ENCODE results near the gene VASN.

Gene VASN

DNA sequence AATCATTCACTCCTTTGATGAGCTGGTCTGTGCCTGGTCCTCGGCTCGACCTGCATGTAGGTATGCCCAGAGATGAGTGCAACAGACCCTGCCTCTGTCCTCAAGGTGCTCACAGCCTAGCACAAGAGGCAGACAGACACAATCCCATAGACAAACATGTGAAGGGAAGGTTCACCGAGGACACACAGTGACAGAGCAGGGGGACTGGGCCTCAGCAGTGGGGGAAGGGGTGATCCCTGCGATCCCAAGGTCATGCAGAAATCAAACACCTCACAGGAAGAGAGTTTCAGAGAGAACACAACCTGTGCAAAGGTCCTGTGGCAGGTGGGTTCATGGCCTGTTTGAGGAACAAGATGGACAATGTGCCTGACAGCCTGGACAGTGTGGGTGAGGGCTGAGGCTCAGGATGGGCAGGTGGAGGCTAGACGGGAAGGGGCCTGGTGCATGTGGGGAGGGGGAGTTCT is 4.2 kb upstream of the VASN start:
- Mint-ChIP-seq H3K27ac (no peak overlapping the region), H3K27me3 (ENCODE audit: low read depth) (no peaks in the 10 kb centered on the region), H3K4me3 (no peak overlapping the region), H3K4me1 (ENCODE audit: low read depth) (no peaks in the 10 kb centered on the region), H3K36me3 (ENCODE audit: low read depth) (peaks cover 14% of the 10 kb centered on the region), H3K9me3 (no peaks in the 10 kb centered on the region)
- no peak for DNase-seq (ENCODE audit: low spot score)

DNA sequence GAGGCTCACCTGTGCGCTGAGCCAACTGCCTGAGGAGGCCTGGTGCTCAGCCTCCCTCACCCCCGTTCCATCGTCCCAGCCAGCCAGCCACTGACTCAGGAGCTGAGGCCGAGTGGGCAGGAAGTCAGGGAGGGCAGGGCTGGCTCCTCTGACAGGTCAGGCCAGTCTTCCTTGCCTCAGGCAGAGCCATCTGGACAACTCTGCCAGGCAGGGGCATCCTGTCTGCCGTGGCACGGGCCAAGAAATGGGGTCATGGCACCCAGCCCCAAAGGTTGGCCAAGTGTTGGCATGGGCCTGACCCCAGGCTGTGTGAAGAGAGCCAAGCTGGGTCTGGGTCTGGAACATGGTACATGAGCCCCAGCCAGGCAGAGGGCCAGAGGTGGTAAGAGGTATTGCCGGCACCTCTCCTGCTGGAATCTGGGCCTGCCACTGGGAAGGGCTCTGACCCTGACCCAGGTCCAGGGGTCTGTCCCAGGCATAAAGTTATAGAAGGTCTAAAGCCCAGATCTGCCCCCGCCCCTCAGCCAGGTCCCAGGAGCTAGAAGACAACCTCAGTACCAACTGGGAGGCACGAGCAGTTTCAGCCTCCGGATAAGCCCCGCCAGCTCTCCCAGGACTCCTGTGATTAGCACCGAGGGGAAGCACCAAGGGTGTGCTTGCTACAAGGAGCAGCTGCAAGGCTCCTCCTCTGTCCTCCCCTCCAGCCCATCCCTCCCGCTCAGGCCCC is 2.5 kb upstream of the VASN start:
- Mint-ChIP-seq H3K4me3 (no peak overlapping the region), H3K27ac (peak overlapping the region; percentile 62), H3K36me3 (ENCODE audit: low read depth) (peaks cover 5% of the 10 kb centered on the region), H3K9me3 (no peaks in the 10 kb centered on the region), H3K27me3 (ENCODE audit: low read depth) (no peaks in the 10 kb centered on the region), H3K4me1 (ENCODE audit: low read depth) (no peaks in the 10 kb centered on the region)
- no peak for DNase-seq (ENCODE audit: low spot score)

DNA sequence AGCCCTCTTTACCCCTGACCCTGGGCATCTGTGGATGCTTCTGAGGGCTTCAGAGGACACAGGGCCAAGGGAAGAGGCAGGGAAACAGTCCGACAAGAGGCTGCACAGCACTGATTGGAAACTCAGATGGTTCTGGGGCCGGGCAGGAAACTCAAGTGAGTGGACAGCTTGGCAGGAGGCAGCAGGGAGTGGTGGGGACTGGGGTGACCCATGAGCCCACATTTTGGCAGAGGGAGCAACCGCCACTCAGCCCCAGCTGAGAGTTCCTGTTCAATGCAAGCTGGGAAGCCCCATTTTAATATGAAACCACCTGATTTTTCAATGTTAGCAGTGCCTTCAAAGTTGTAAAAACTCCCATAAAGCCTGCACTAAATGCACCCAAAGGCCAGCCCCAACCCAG is 1.5 kb upstream of the VASN start:
- Mint-ChIP-seq H3K36me3 (ENCODE audit: low read depth) (peaks cover 5% of the 10 kb centered on the region), H3K4me1 (ENCODE audit: low read depth) (no peaks in the 10 kb centered on the region), H3K27me3 (ENCODE audit: low read depth) (no peaks in the 10 kb centered on the region), H3K27ac (no peak overlapping the region), H3K9me3 (no peaks in the 10 kb centered on the region), H3K4me3 (no peak overlapping the region)
- DNase-seq (ENCODE audit: low spot score) = no peak

- H3K27me3 Mint-ChIP-seq (ENCODE audit: low read depth) = no peaks in the 10 kb centered on the region
- H3K4me3 Mint-ChIP-seq = no peak overlapping the region
- no peaks in the 10 kb centered on the region for H3K9me3 Mint-ChIP-seq
- peaks cover 8% of the 10 kb centered on the region for H3K36me3 Mint-ChIP-seq (ENCODE audit: low read depth)
- H3K4me1 Mint-ChIP-seq (ENCODE audit: low read depth) = no peaks in the 10 kb centered on the region
- no peak for DNase-seq (ENCODE audit: low spot score)
- H3K27ac Mint-ChIP-seq = no peak overlapping the region
Observed at GRCh38 chr16:4370570-4371356, 885 bp upstream of the VASN start.

GRCh38 chr16:4372001-4372577 is 441 bp downstream of the VASN start:
- no peaks in the 10 kb centered on the region for H3K9me3 Mint-ChIP-seq
- no peaks in the 10 kb centered on the region for H3K4me1 Mint-ChIP-seq (ENCODE audit: low read depth)
- peak; percentile 16 for DNase-seq (ENCODE audit: low spot score)
- no peak overlapping the region for H3K27ac Mint-ChIP-seq
- peaks cover 11% of the 10 kb centered on the region for H3K36me3 Mint-ChIP-seq (ENCODE audit: low read depth)
- no peaks in the 10 kb centered on the region for H3K27me3 Mint-ChIP-seq (ENCODE audit: low read depth)
- peak overlapping the region; percentile 59 for H3K4me3 Mint-ChIP-seq

DNA sequence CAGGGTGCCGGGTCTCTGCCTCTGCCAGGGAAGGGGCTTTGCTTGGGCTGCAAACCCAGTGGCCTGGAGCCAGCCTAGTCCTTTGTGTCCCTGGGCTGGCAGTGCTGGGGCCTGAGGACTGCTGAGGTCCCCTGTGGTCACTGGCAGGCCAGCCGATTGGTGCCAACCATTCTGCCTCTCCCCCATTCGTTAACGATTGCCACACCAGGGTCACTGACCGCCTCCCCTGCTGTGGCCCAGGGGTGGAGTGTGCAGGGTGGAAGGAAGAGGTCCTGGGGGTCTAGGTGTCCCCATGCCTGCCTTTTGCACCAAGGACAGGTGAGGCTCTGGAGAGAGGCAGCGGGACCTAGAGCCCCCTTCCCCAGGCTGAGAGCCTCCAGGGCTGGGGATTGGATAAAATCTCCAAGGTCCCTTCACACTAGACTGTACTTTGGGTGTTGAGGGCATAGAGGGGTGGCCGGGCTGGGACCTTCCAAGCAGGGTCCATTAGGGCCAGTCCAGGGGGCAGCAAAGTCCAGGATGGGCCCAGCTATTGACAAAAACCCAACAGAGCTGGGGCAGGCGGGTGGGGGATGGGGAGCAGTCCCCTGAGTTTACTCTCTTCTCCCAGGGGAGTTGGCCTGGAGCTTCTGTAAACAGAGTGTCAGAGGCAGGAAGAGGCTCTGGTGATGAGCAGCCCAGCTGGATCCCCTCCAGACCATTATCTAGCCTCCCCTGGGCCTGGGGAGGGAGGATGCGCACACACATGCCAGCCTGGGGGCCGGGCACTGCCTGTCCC is 1.1 kb downstream of the VASN start:
- Mint-ChIP-seq H3K9me3 (no peaks in the 10 kb centered on the region), H3K4me1 (ENCODE audit: low read depth) (no peaks in the 10 kb centered on the region), H3K36me3 (ENCODE audit: low read depth) (peaks cover 7% of the 10 kb centered on the region)

GRCh38 chr16:4373356-4373908 is 1.8 kb downstream of the VASN start:
- Mint-ChIP-seq H3K4me1 (ENCODE audit: low read depth) (no peaks in the 10 kb centered on the region), H3K27ac (no peak overlapping the region), H3K4me3 (no peak overlapping the region), H3K36me3 (ENCODE audit: low read depth) (peaks cover 9% of the 10 kb centered on the region), H3K27me3 (ENCODE audit: low read depth) (no peaks in the 10 kb centered on the region), H3K9me3 (no peaks in the 10 kb centered on the region)
- DNase-seq (ENCODE audit: low spot score) = no peak

More for the DNA sequence above, 1.1 kb downstream of the VASN start:
- Mint-ChIP-seq H3K27ac (no peak overlapping the region), H3K4me3 (peak overlapping the region; percentile 59), H3K27me3 (ENCODE audit: low read depth) (no peaks in the 10 kb centered on the region)
- DNase-seq (ENCODE audit: low spot score) = no peak

DNA sequence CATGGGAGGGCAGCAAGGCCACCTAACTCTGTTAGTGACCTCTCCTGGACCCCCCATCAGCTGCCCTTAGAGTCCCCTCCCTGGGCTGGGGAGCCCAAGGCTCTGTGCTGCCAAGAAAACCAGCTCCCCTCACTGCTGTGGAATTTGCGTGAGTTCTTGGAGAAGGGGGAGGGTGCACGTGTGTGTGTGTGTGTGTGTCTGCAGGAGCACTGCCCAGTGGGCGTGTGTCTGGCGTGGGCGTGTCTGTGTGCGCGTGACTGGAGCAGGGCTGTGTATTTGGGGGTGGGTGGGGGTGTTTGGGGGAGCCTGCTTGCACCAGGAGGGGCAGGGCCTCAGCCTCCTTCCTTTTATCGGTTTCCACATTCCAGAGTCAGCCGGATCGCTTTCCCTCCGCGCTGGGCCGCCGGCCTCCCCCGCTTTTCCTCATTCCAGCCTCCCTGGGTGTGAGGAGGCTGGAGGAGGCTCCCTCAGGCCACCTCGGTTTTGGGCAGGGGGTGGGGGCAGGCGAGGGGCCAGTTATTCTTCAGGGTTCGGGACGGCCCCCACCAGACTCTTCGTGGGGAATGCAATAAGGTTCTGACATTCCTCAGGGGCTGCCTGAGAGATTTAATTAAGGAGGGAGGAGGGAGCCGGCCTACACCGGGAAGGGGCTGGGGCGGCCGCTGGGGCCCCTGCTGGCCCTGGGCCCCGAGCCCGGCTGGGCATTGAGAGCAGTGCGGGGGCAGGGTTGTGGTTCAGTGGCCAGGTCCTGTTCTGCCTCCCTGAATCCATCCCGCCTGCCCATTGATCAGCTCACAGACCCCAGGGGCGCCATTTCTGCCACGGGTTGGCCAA is 2.5 kb downstream of the VASN start:
- Mint-ChIP-seq H3K36me3 (ENCODE audit: low read depth) (peaks cover 9% of the 10 kb centered on the region), H3K27ac (no peak overlapping the region), H3K4me3 (no peak overlapping the region)

GRCh38 chr16:4375717-4376116 is 4.1 kb downstream of the VASN start:
- no peak for DNase-seq (ENCODE audit: low spot score)
- Mint-ChIP-seq H3K4me3 (no peak overlapping the region), H3K4me1 (ENCODE audit: low read depth) (no peaks in the 10 kb centered on the region), H3K9me3 (no peaks in the 10 kb centered on the region), H3K27me3 (ENCODE audit: low read depth) (no peaks in the 10 kb centered on the region), H3K36me3 (ENCODE audit: low read depth) (peaks cover 11% of the 10 kb centered on the region), H3K27ac (no peak overlapping the region)

More for the DNA sequence above, 2.5 kb downstream of the VASN start:
- DNase-seq (ENCODE audit: low spot score) = no peak
- H3K4me1 Mint-ChIP-seq (ENCODE audit: low read depth) = no peaks in the 10 kb centered on the region
- no peaks in the 10 kb centered on the region for H3K27me3 Mint-ChIP-seq (ENCODE audit: low read depth)
- no peaks in the 10 kb centered on the region for H3K9me3 Mint-ChIP-seq

DNA sequence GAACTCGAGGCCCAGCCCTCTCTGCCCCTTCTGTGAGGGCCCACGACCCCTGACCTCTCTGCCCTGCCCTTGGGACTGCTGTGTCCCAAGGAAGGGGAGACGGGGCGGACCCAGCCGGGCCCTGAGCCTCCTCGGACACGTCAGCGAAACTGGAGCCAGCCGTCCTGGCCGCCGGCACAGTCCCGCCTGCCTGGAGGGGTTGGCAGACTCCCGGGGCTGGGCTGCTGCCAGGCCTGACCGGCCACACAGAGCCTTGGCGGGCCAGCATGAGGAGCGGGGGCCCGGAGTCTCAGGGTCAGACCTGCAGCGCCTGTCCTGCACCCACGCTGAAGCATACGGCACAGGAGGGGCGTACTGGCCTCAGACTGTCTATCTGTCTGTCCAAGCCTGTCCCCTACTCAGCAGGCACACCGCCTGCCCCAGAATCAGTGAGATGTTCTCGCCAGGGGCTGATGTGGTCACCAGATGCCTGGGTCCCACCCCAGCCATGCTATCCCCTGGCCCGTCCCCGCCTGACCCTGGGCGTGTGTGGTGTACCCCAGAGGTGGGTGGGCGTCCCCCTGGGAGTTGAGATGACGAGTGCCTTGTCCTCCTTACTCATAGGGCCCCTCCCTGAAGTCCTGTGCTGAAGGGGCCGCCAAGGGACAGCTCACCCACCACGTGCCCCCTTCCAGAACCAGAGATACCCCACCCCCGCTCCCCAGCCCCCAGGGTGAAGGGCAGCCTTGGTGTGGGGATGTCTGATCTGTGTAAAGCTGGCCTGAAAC is 4.7 kb downstream of the VASN start:
- H3K27me3 Mint-ChIP-seq (ENCODE audit: low read depth) = no peaks in the 10 kb centered on the region
- H3K36me3 Mint-ChIP-seq (ENCODE audit: low read depth) = peaks cover 11% of the 10 kb centered on the region
- no peak overlapping the region for H3K27ac Mint-ChIP-seq
- no peak overlapping the region for H3K4me3 Mint-ChIP-seq
- no peak for DNase-seq (ENCODE audit: low spot score)
- no peaks in the 10 kb centered on the region for H3K9me3 Mint-ChIP-seq
- no peaks in the 10 kb centered on the region for H3K4me1 Mint-ChIP-seq (ENCODE audit: low read depth)

DNA sequence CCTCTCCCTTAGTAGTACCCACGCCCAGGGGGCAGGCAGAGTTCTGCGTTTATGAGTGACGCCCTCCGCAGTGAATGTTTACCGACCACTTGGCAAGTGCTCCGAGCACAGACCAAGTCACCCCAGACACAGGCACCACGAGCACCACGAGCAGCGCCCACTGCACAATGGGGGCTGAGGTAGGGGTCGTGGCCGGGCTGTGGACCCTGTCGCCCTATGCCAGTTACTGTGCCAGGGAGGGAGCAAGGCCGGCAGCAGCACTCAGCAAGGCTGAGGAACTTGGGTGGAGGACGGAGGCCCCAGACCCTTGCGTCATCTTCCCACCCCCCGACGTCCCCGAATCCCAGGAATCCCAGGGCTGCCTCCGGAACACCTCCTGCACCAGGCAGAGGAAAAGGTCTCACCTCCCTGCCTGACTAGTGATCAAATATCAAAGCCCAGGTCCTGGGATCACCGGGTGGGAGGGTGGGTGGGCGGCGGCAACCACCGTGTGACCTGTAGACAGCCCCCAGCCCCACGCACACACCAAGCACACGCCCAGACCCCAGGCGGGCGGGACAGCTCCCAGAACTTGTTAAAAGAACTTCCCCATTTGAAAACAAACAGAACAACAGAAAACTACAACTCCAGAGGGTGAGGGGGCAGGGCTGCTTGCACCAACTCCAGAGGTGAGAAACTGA is 5.4 kb downstream of the VASN start:
- DNase-seq (ENCODE audit: low spot score) = no peak
- Mint-ChIP-seq H3K27ac (no peak overlapping the region), H3K27me3 (ENCODE audit: low read depth) (no peaks in the 10 kb centered on the region), H3K4me3 (no peak overlapping the region), H3K4me1 (ENCODE audit: low read depth) (no peaks in the 10 kb centered on the region), H3K9me3 (no peaks in the 10 kb centered on the region), H3K36me3 (ENCODE audit: low read depth) (peaks cover 13% of the 10 kb centered on the region)

DNA sequence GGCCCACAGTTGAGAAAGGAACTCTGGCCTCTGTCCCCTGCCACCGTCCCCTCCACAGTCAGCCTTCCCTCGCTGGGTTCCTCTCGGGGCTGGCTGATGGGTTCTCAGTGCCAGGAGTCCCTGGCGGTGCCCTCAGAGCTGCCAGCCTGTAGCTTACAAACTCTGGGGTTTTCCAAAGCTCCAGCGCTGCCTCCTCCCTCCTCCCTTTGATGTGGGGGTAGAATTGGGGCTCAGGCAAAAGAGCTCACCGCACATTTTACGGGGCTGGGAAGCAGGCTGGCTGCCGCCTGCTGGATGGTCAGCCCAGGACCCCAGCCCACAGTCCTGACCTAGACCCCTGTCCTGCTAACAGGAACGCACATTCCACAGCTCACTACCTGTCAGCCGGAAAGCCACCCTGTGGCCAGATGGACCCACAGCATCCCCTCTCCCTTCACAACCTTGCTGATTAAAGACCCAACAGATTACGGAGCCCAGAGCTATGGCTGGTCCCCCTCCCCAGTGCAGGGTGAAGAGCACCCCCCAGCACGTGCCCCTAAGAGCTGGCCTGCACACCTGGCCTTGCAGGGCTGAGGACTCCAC is 6.0 kb downstream of the VASN start:
- peaks cover 13% of the 10 kb centered on the region for H3K36me3 Mint-ChIP-seq (ENCODE audit: low read depth)
- no peaks in the 10 kb centered on the region for H3K27me3 Mint-ChIP-seq (ENCODE audit: low read depth)
- DNase-seq (ENCODE audit: low spot score) = no peak
- no peak overlapping the region for H3K4me3 Mint-ChIP-seq
- H3K9me3 Mint-ChIP-seq = no peaks in the 10 kb centered on the region
- H3K27ac Mint-ChIP-seq = peak overlapping the region; percentile 47
- H3K4me1 Mint-ChIP-seq (ENCODE audit: low read depth) = no peaks in the 10 kb centered on the region

All from T-helper 2 cell treated with Interferon-gamma antibody and Interleukin-4, amounts not matched to agents 5 μg/mL and 100 μg/mL, for 36 hours (primary cell).